HG02885 (cell line): ENCODE results near the gene HCRT.
"Not testable (repeated sequence)": the region's sequence is repeated elsewhere in the genome, so short reads cannot be mapped to it uniquely, and the experiment has no call there.

Source experiments
- ATAC-seq: cut with Tn5 transposase; IDR thresholded peaks from one replicate; pipeline ENCODE4 v1.9.1; 2021; ENCODE audit warnings: mild to moderate bottlenecking; ENCODE audit not compliant: unreplicated experiment, poor library complexity

The HCRT gene

GRCh38 chr17:42146911-42147607 is 38.2 kb downstream of the HCRT start:
- ATAC-seq, result no peak

- not testable (repeated sequence) for ATAC-seq
Measured at GRCh38 chr17:42143138-42143537, 42.1 kb downstream of the HCRT start.

GRCh38 chr17:42142371-42142896 is 42.8 kb downstream of the HCRT start:
- ATAC-seq, result no peak

- ATAC-seq, result no peak
Measured at GRCh38 chr17:42141382-42141781, 43.9 kb downstream of the HCRT start.

GRCh38 chr17:42140690-42141089 is 44.6 kb downstream of the HCRT start:
- not testable (repeated sequence) for ATAC-seq

GRCh38 chr17:42138749-42139492 is 46.3 kb downstream of the HCRT start:
- no peak for ATAC-seq

GRCh38 chr17:42136654-42137051 is 48.6 kb downstream of the HCRT start:
- ATAC-seq, result no peak

GRCh38 chr17:42135664-42136653 is 49.3 kb downstream of the HCRT start:
- no peak for ATAC-seq

GRCh38 chr17:42135151-42135550 is 50.1 kb downstream of the HCRT start:
- ATAC-seq, result no peak
